ENCODE data around the gene ZNF235.
"Not testable (repeated sequence)": the region's sequence is repeated elsewhere in the genome, so short reads cannot be mapped to it uniquely, and the experiment has no call there.

Gene ZNF235

GRCh38 chr19:44304659-44305193, at the start of gene ZNF235:
ZNF235 (minus strand) TSS chr19:44305025; CDS start chr19:44303404, 1,621 bp downstream.
- in situ Hi-C loops (cut with MboI; ENCODE audit: low sequenced_read_pairs): no loop called here

- in situ Hi-C loops (cut with MboI; ENCODE audit: low sequenced_read_pairs): no loop called here
These were observed 41.7 kb upstream of the ZNF235 start for GRCh38 chr19:44346556-44346955.

- in situ Hi-C loops (cut with MboI; ENCODE audit: low sequenced_read_pairs): no loop called here
These were observed 41.1 kb upstream of the ZNF235 start for GRCh38 chr19:44345959-44346358.

- in situ Hi-C loops (cut with MboI; ENCODE audit: low sequenced_read_pairs): no loop called here
These were observed 39.4 kb upstream of the ZNF235 start for GRCh38 chr19:44344255-44344654.

GRCh38 chr19:44341794-44342193, 37.0 kb upstream of the ZNF235 start:
- in situ Hi-C loops (cut with MboI; ENCODE audit: low sequenced_read_pairs): no loop called here

GRCh38 chr19:44334639-44335038, 29.8 kb upstream of the ZNF235 start:
- in situ Hi-C loops (cut with MboI; ENCODE audit: low sequenced_read_pairs): not testable (repeated sequence)

GRCh38 chr19:44332145-44332544, 27.3 kb upstream of the ZNF235 start:
- in situ Hi-C loops (cut with MboI; ENCODE audit: low sequenced_read_pairs): no loop called here

GRCh38 chr19:44315883-44316282, 11.1 kb upstream of the ZNF235 start:
- in situ Hi-C loops (cut with MboI; ENCODE audit: low sequenced_read_pairs): no loop called here

- in situ Hi-C loops (cut with MboI; ENCODE audit: low sequenced_read_pairs): no loop called here
These were observed 8.4 kb upstream of the ZNF235 start for GRCh38 chr19:44313231-44313630.

GRCh38 chr19:44308011-44308410, 3.2 kb upstream of the ZNF235 start:
- in situ Hi-C loops (cut with MboI; ENCODE audit: low sequenced_read_pairs): no loop called here

- in situ Hi-C loops (cut with MboI; ENCODE audit: low sequenced_read_pairs): no loop called here
These were observed 1.5 kb upstream of the ZNF235 start for GRCh38 chr19:44306283-44306682.

- in situ Hi-C loops (cut with MboI; ENCODE audit: low sequenced_read_pairs): no loop called here
These were observed 632 bp upstream of the ZNF235 start for GRCh38 chr19:44305457-44305856.

GRCh38 chr19:44303976-44304568, 753 bp downstream of the ZNF235 start:
- in situ Hi-C loops (cut with MboI; ENCODE audit: low sequenced_read_pairs): no loop called here

GRCh38 chr19:44303320-44303719, 1.5 kb downstream of the ZNF235 start:
- in situ Hi-C loops (cut with MboI; ENCODE audit: low sequenced_read_pairs): no loop called here

- in situ Hi-C loops (cut with MboI; ENCODE audit: low sequenced_read_pairs): no loop called here
These were observed 19.9 kb downstream of the ZNF235 start for GRCh38 chr19:44284968-44285367.

GRCh38 chr19:44282846-44283245, 22.0 kb downstream of the ZNF235 start:
- in situ Hi-C loops (cut with MboI; ENCODE audit: low sequenced_read_pairs): no loop called here

- in situ Hi-C loops (cut with MboI; ENCODE audit: low sequenced_read_pairs): no loop called here
These were observed 23.9 kb downstream of the ZNF235 start for GRCh38 chr19:44280916-44281315.

- in situ Hi-C loops (cut with MboI; ENCODE audit: low sequenced_read_pairs): no loop called here
These were observed 26.6 kb downstream of the ZNF235 start for GRCh38 chr19:44278181-44278690.

GRCh38 chr19:44277331-44277730, 27.5 kb downstream of the ZNF235 start:
- in situ Hi-C loops (cut with MboI; ENCODE audit: low sequenced_read_pairs): no loop called here

- in situ Hi-C loops (cut with MboI; ENCODE audit: low sequenced_read_pairs): no loop called here
These were observed 44.0 kb downstream of the ZNF235 start for GRCh38 chr19:44260695-44261446.

GRCh38 chr19:44260343-44260681, 44.5 kb downstream of the ZNF235 start:
- in situ Hi-C loops (cut with MboI; ENCODE audit: low sequenced_read_pairs): no loop called here

GRCh38 chr19:44258835-44259413, 45.9 kb downstream of the ZNF235 start:
- in situ Hi-C loops (cut with MboI; ENCODE audit: low sequenced_read_pairs): no loop called here

All from HL-60/S4 treated with phorbol 12-myristate 13-acetate at 8.2 ng/mL for 4 days and 3 days (cell line).